H9 (cell line): ENCODE data around the gene TRMT2A. TPM values are rescaled to one million over a fixed set of nuclear protein-coding genes. Genes with fewer than 3 reads are reported as not detected.

ENCODE experiments used
- DNase-seq: peaks from one replicate; pipeline ENCODE4 v3.0.0-alpha.2; 2017
- H2AFZ ChIP-seq: one replicate; pipeline ENCODE4 v1.6.1; 2013; ENCODE audit warnings: mild to moderate bottlenecking, low read length, control low read depth, moderate library complexity
- H2AK5ac ChIP-seq: 2 replicates; pipeline ENCODE4 v1.6.1; 2013; ENCODE audit warnings: low read length, control low read depth, mixed read lengths; ENCODE audit not compliant: insufficient read length
- H2BK120ac ChIP-seq: one replicate; pipeline ENCODE4 v1.6.1; 2013; ENCODE audit warnings: low read depth, mild to moderate bottlenecking, low read length, control low read depth, inconsistent platforms; ENCODE audit not compliant: poor library complexity, severe bottlenecking
- H2BK12ac ChIP-seq: 2 replicates; pipeline ENCODE4 v1.6.1; 2013; ENCODE audit warnings: low read length, control low read depth, mixed read lengths, low read depth; ENCODE audit not compliant: insufficient read length
- H2BK15ac ChIP-seq: 2 replicates; pipeline ENCODE4 v1.6.1; 2013; ENCODE audit warnings: low read depth, low read length, control low read depth
- H2BK20ac ChIP-seq: one replicate; pipeline ENCODE4 v1.6.1; 2013; ENCODE audit warnings: low read depth, mild to moderate bottlenecking, low read length, control low read depth, inconsistent platforms; ENCODE audit not compliant: poor library complexity, severe bottlenecking
- H2BK5ac ChIP-seq: 2 replicates; pipeline ENCODE4 v1.6.1; 2013; ENCODE audit warnings: low read length, control low read depth, mixed read lengths; ENCODE audit not compliant: insufficient read length
- H3K14ac ChIP-seq: 2 replicates; pipeline ENCODE4 v1.6.1; 2013; ENCODE audit warnings: low read length, control low read depth; ENCODE audit not compliant: insufficient read depth
- H3K18ac ChIP-seq: 2 replicates; pipeline ENCODE4 v1.6.1; 2013; ENCODE audit warnings: low read depth, mild to moderate bottlenecking, mixed read lengths, low read length, control low read depth; ENCODE audit not compliant: insufficient read length
- H3K23ac ChIP-seq: 2 replicates; pipeline ENCODE4 v1.6.1; 2013; ENCODE audit warnings: low read length, control low read depth, mixed read lengths, low read depth; ENCODE audit not compliant: insufficient read length
- H3K23me2 ChIP-seq: 2 replicates; pipeline ENCODE4 v1.6.1; 2013; ENCODE audit warnings: low read depth, mild to moderate bottlenecking, mixed read lengths, low read length, control low read depth; ENCODE audit not compliant: insufficient read length, poor library complexity, severe bottlenecking
- H3K27ac ChIP-seq: 2 replicates; pipeline ENCODE4 v1.5.1; 2013; ENCODE audit warnings: low read length, control low read depth, mixed read lengths, low read depth; ENCODE audit not compliant: insufficient read length
- H3K27me3 ChIP-seq: 2 replicates; pipeline ENCODE4 v1.6.1; 2013; ENCODE audit warnings: low read length, control low read depth, inconsistent platforms; ENCODE audit not compliant: insufficient read depth
- H3K4ac ChIP-seq: 2 replicates; pipeline ENCODE4 v1.6.1; 2013; ENCODE audit warnings: low read depth, mild to moderate bottlenecking, control low read depth, inconsistent platforms, low read length, moderate library complexity
- H3K4me1 ChIP-seq: 2 replicates; pipeline ENCODE4 v1.6.1; 2013; ENCODE audit warnings: low read length, control low read depth, inconsistent platforms; ENCODE audit not compliant: insufficient read depth
- H3K4me2 ChIP-seq: 2 replicates; pipeline ENCODE4 v1.6.1; 2013; ENCODE audit warnings: low read length, control low read depth, mixed read lengths; ENCODE audit not compliant: insufficient read length, insufficient read depth
- H3K56ac ChIP-seq: 2 replicates; pipeline ENCODE4 v1.6.1; 2013; ENCODE audit warnings: low read depth, mild to moderate bottlenecking, mixed read lengths, low read length, control low read depth; ENCODE audit not compliant: insufficient read length
- H3K79me1 ChIP-seq: 2 replicates; pipeline ENCODE4 v1.6.1; 2013; ENCODE audit warnings: low read depth, mild to moderate bottlenecking, moderate library complexity, low read length, control low read depth, inconsistent platforms; ENCODE audit not compliant: insufficient read depth, poor library complexity, severe bottlenecking
- H3K79me2 ChIP-seq: 2 replicates; pipeline ENCODE4 v1.6.1; 2013; ENCODE audit warnings: low read length, control low read depth, inconsistent platforms; ENCODE audit not compliant: insufficient read depth
- H3K9ac ChIP-seq: 2 replicates; pipeline ENCODE4 v1.6.1; 2013; ENCODE audit warnings: low read length, control low read depth, mixed read lengths; ENCODE audit not compliant: insufficient read length; ENCODE audit errors: extremely low read depth
- H3K9me3 ChIP-seq: one replicate; pipeline ENCODE4 v1.6.1; 2013; ENCODE audit warnings: low read depth, low read length, inconsistent platforms; ENCODE audit not compliant: control insufficient read depth
- H3T11ph ChIP-seq: one replicate; pipeline ENCODE4 v1.6.1; 2013; ENCODE audit warnings: mild to moderate bottlenecking, low read length, control low read depth, inconsistent platforms
- H4K20me1 ChIP-seq: one replicate; pipeline ENCODE4 v1.6.1; 2013; ENCODE audit not compliant: control insufficient read depth, insufficient read length, insufficient read depth
- H4K5ac ChIP-seq: 2 replicates; pipeline ENCODE4 v1.6.1; 2013; ENCODE audit warnings: low read depth, mild to moderate bottlenecking, mixed read lengths, low read length, control low read depth; ENCODE audit not compliant: insufficient read length
- H4K8ac ChIP-seq: replicated peaks from 2 replicates; pipeline ENCODE4 v1.6.1; 2013; ENCODE audit warnings: low read length, control low read depth, mixed read lengths, low read depth; ENCODE audit not compliant: insufficient read length
- H4K91ac ChIP-seq: 2 replicates; pipeline ENCODE4 v1.6.1; 2013; ENCODE audit warnings: low read depth, mild to moderate bottlenecking, moderate library complexity, mixed read lengths, low read length, control low read depth; ENCODE audit not compliant: insufficient read length
- H3K27ac Mint-ChIP-seq, 3 experiments: 2 replicates in 2 of 3; 3 replicates in 1 of 3; pipeline ENCODE4 v1.8.0; 2020 to 2021; ENCODE audit warnings: mixed read lengths in 3 of 3, mild to moderate bottlenecking in 1 of 3, moderate library complexity in 1 of 3
- H3K27me3 Mint-ChIP-seq: 2 replicates; pipeline ENCODE4 v1.8.0; 2021; ENCODE audit warnings: low read depth, mild to moderate bottlenecking, moderate library complexity, mixed read lengths
- H3K36me3 Mint-ChIP-seq, 3 experiments: 2 replicates in 2 of 3; 3 replicates in 1 of 3; pipeline ENCODE4 v1.8.0; 2020 to 2021; ENCODE audit warnings: low read depth in 3 of 3, mixed read lengths in 3 of 3; ENCODE audit not compliant: insufficient read depth in 1 of 3
- H3K4me1 Mint-ChIP-seq, 2 experiments: 2 replicates each; pipeline ENCODE4 v1.8.0; 2020; ENCODE audit warnings: mixed read lengths in 2 of 2
- H3K4me3 Mint-ChIP-seq, 2 experiments: 2 replicates in 1 of 2; 3 replicates in 1 of 2; pipeline ENCODE4 v1.8.0; 2020 to 2021; ENCODE audit warnings: mild to moderate bottlenecking in 2 of 2, mixed read lengths in 2 of 2, moderate library complexity in 1 of 2
- H3K9me3 Mint-ChIP-seq, 2 experiments: 2 replicates in 1 of 2; 3 replicates in 1 of 2; pipeline ENCODE4 v1.8.0; 2020; ENCODE audit warnings: mild to moderate bottlenecking in 2 of 2, mixed read lengths in 2 of 2, moderate library complexity in 1 of 2
- CTCF ChIP-seq: fragments of 200-600 bp; sonication (generic); conservative IDR thresholded peaks from 3 replicates; pipeline ENCODE4 v1.8.0; 2021; ENCODE audit warnings: antibody characterized with exemption, mild to moderate bottlenecking
- WGBS: extraction: QIAGEN DNeasy Blood & Tissue Kit; methylation state at CpG from one replicate; pipeline ENCODE4 v1.1.7; 2013; ENCODE audit warnings: missing lambda C conversion rate, low lambda C conversion rate, mixed read lengths; ENCODE audit not compliant: insufficient read length; ENCODE audit errors: extremely low coverage; 5-methylcytosine and 5-hydroxymethylcytosine counted together
- total RNA-seq: library from RNA; stranded (reverse); gene quantifications from 2 replicates; pipeline ENCODE4 v1.2.1, GENCODE V29; 2021

TRMT2A gene
- total RNA-seq, 1 experiment from 2014 or later = 58.2 TPM

GRCh38 chr22:20109411-20110358 is 7.3 kb downstream of the TRMT2A start:
- Mint-ChIP-seq H3K36me3 (peaks cover 29 to 77% (median 65%) of the 10 kb centered on the region in 3 experiments; a peak in 6 of 7 replicates), H3K27ac (no peak overlapping the region), H3K9me3 (no peaks in the 10 kb centered on the region), H3K4me1 (no peaks in the 10 kb centered on the region; a peak in 2 of 4 replicates), H3K4me3 (no peak overlapping the region), H3K27me3 (no peaks in the 10 kb centered on the region; the same call in 1 of the 2 replicates)
- Histone ChIP-seq H3K4me1 (no peaks in the 10 kb centered on the region), H4K20me1 (no peaks in the 10 kb centered on the region), H3K23me2 (no peaks in the 10 kb centered on the region), H3K23ac (no peak overlapping the region), H2AFZ (no peak overlapping the region), H2BK12ac (no peak overlapping the region), H3T11ph (no peak overlapping the region), H4K8ac (no peak overlapping the region), H3K4me2 (no peak overlapping the region), H2BK120ac (no peak overlapping the region), H3K27me3 (no peaks in the 10 kb centered on the region), H4K5ac (no peak overlapping the region), H2BK20ac (no peak overlapping the region), H3K14ac (no peak overlapping the region), H2AK5ac (no peak overlapping the region), H3K9me3 (no peaks in the 10 kb centered on the region), H3K27ac (no peak overlapping the region), H3K79me1 (no peaks in the 10 kb centered on the region), H2BK5ac (no peak overlapping the region), H3K56ac (no peak overlapping the region), H3K4ac (no peak overlapping the region), H4K91ac (no peak overlapping the region), H2BK15ac (no peak overlapping the region), H3K9ac (no peak overlapping the region), H3K79me2 (no peaks in the 10 kb centered on the region), H3K18ac (no peak overlapping the region)
- TF ChIP-seq CTCF = no peak
- no peak for DNase-seq
- WGBS = no CpG with 5 or more reads among the region's 23 CpGs
